Fibroblast of gingiva (primary cell): ENCODE measurements around the gene PSMD13.
"Not testable (repeated sequence)": the region's sequence is repeated elsewhere in the genome, so short reads cannot be mapped to it uniquely, and the experiment has no call there.

ENCODE experiments used
- DNase-seq: peaks from one replicate; pipeline ENCODE4 v3.0.0-alpha.2; 2011; ENCODE audit warnings: low read depth

The PSMD13 gene

GRCh38 chr11:236774-237767, at the start of gene PSMD13:
Gene PSMD13 (plus strand): TSS chr11:236976. CDS start chr11:237050, 74 bp downstream.
- DNase-seq, result peak; percentile 74

DNA sequence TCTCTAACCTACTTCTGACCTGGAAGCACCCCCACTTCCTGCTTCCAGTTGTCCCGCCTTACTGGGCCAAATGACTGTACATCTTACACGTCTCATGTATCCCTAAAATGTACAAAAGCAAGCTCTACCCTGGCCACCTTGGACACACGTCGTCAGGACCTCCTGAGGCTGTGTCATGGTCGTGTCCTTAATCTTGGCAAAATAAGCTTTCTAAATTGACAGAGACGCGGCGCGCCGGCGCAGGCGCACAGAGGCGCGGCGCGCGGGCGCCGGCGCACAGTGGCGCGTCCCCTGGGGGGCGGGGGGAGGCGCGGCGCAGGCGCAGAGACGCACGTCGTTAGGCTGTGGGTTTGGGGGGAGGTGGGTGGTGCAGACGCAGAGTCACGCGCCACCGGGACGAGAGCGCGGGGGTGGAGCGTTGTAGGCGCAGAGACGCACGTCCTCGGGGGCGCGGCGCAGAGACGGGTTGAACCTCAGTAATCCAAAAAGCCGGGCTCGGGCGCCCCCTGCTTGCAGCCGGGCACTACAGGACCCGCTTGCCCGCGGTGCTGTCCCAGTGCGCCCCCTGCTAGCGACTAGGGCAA, 47.5 kb upstream of the PSMD13 start:
- peak; percentile 42 for DNase-seq

- not testable (repeated sequence) for DNase-seq
These were observed 46.9 kb upstream of the PSMD13 start for GRCh38 chr11:189843-190311.

DNA sequence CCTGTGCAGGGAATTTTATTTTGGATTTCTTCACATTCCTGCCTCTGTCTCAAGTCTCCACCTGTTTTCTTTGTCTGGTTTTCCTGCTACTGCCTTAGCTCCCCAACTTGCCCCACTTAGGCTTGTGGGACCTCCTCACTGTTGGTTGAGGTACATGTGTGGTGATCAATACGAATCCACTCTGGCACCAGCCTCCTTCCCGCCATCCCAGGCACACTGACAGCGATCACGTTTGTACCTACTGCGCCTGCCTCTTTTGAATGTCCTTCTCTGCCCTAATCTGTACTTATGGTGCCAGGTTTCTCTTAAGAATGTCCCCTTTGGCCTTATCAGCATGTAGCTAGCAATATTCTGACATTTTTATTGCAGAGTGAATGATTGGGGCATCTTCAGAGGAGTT, 46.2 kb upstream of the PSMD13 start:
- not testable (repeated sequence) for DNase-seq

- not testable (repeated sequence) for DNase-seq
These were observed 45.0 kb upstream of the PSMD13 start for GRCh38 chr11:191490-192478.

DNA sequence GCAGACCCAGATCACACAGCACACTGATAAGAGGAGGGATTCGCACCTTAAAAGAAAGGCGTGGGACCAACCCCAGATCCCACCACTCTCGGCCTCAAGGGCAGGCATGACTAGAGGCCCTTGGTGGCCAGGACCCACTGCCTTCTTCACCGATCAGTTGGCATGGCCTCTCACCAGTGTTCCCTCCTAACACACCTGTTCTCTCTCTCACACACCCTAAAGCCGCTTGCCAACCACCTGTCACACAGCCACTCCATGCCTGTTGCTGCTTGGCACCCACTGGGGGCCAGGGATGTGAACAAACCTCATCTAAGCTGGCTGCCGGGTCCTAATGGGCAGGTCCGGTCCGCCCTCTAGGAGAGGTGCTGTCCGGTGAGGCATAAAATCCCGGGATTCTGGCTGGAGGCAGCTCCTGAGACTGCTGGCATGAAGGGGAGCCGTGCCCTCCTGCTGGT, 44.1 kb upstream of the PSMD13 start, which contains the start of gene SCGB1C1:
Gene SCGB1C1 (plus strand): TSS at position 405 of the 455 bp plus-strand sequence. CDS start 22 bp downstream, at position 427.
- DNase-seq, result not testable (repeated sequence)

DNA sequence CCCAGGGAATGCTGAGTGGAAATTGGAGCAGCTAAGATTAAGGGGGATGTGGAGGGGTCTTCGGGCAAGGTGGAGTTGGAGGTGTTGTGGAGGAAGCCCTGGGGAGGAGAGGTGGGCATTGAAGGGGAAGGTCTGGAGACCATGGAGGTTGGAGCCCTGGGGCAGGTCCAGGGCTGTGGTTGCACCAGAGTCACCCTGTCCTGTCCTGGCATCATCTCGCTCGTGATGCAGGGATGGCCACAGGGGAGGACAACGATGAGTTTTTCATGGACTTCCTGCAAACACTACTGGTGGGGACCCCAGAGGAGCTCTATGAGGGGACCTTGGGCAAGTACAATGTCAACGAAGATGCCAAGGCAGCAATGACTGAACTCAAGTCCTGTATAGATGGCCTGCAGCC, 43.3 kb upstream of the PSMD13 start:
- not testable (repeated sequence) for DNase-seq

- DNase-seq, result no peak
These were observed 39.7 kb upstream of the PSMD13 start for GRCh38 chr11:196786-197731.

DNA sequence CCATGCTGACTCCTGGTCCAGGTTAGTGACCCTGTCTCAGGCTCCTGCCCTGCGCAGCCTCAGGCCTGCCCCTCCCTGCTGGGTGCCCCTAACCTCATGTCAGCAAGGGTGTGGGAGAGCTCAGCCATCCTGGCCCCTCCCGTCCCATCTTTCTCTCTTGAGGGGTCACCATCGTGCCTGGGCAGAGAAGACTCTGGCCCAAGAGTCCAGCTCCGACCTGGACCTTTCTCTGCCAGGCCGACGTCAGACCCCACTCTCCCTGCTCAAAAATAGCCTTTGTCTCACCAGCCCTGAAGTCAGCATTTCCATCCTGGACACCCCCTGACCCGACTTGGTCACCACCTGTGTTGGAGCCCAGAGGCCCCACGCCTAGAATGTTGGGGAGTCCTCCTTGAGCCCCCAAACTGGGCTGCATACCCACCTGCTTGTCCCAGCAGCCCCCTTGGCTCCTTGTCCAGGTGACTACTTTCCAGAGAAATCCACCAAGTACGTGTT, 39.0 kb upstream of the PSMD13 start:
- DNase-seq, result no peak

DNA sequence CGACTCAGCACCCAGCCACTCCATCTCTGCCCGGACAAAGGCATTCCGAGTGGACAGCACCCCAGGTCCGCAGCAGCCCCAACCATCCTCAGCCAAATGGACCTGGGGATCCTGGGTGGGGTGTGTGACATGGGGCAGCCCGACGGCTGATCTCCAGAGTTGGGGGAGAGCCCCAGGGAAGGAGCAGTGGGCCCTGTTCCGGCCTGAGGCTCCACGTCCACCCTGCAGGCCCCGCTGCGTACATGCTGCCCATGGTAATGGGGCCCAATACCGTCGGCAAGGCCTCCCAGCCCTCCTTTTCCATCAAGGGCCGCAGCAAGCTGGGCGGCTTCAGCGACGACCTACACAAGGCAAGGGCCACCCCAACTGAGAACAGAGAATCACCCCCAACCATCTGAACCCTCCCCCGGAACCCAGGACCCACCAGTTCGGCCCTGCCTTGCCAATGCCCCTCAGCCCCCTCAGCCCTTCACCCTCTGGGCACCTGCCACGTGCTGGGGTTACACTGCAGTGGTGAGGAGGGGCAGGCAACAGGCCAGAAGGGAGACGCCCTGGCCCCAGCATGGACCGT, 38.5 kb upstream of the PSMD13 start:
- DNase-seq, result no peak

DNA sequence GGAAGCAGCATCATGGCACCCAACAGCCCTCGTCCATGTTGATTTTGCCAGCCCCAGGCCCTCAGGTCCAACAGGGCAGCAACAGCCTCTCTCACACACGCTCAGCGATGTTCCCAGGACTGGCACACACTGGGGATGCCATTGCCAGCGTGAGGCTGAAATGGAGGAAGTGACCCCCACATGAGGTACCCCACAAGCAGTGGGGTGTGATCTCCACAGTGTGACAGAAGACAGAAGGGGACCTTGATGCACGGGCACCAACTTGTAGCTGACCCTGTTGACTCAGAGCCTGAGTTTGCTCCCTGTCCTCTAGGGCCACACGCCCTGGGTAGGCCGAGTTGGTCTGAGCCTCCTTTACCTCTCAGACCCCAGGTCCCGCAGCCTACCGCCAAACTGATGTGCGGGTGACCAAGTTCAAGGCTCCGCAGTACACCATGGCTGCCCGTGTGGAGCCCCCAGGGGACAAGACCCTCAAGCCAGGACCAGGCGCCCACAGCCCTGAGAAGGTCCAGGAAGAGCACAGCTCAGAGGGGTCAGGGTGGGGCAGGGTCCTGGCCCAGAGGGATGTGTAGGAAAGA, 37.7 kb upstream of the PSMD13 start:
- DNase-seq, result no peak

GRCh38 chr11:199782-200181, 37.0 kb upstream of the PSMD13 start:
- no peak for DNase-seq

DNA sequence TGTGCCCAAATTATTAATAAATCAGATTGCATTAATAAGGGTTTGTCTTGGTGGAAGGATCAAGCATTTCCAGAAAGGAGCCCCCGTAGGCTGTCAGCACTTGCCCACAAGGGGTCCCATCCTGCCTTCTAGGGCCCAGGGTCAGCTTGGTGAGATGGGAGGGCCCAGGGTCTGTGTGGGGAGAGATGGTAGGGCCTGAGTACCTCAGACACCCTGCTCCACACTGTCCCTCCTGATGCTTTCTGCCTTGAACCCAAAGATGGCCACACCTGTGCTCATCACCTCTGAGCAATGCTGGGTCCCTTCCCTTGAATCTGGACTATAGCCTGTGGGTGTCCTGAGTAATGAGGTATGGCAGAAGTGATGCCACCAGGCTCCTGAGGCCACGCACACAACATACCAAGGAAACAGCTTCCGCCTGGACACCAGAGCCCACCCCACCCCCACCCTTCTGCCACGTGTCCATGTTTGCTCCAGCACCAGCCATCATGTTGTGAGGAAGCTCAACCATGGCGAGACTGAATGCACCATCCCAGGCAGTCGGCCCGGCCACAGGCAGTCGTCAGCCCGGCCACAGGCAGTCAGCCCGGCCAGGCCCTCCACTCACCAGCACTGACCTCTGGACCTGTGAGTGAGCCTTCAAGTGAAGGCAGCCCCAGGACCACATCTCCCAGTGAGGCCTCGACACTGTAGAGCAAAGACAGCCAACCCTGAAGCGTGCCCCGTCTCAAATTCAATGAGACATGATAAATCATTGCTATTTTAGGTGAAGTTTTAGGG, 36.4 kb upstream of the PSMD13 start:
- DNase-seq, result no peak

DNA sequence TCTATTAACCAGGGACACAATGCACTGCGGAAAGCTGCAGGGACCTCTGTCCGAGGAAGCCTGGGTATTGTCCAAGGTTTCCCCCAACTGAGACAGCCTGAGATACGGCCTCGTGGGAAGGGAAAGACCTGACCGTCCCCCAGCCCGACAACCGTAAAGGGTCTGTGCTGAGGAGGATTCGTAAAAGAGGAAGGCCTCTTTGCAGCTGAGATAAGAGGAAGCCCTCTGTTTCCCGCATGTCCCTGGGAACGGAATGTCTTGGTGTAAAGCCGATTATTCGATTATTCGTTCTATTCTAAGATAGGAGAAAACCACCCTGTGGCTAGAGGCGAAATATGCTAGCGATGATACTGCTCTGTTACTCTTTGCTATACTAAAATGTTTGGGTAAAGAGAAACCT, 34.8 kb upstream of the PSMD13 start:
- no peak for DNase-seq

DNA sequence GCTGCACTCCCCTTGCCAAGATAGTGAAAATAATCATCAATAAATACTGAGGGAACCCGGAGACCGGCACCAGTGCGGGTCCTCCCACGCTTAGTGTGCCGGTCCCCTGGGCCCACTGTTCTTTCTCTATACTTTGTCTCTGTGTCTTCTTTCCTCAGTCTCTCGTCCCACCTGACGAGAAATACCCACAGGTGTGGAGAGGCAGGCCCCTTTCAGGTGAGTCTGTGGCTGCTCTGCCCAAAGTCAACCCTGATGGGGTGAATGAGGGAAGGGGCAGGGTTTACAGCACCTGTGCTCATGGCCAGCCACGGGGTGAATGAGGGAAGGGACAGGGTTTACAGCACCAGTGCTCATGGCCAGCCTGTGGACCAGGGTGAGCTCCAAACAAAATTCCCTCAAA, 34.3 kb upstream of the PSMD13 start:
- no peak for DNase-seq

GRCh38 chr11:203056-203944, 33.5 kb upstream of the PSMD13 start:
- no peak for DNase-seq

- DNase-seq, result no peak
These were observed 32.7 kb upstream of the PSMD13 start for GRCh38 chr11:203945-204586.
